HCT116 (cell line): Measurements from ENCODE around the gene WDR35. TPM values are rescaled to one million over a fixed set of nuclear protein-coding genes. Genes with fewer than 3 reads are reported as not detected.

ENCODE experiments used
- ATAC-seq: fragments of 200-7000 bp; cut with Tn5 transposase; 2 replicates; pipeline ENCODE4 v1.9.1; 2020; ENCODE audit warnings: mild to moderate bottlenecking, moderate library complexity
- BruUV-seq: library from RNA; stranded (reverse); fragments of 400-500 nt; replicated peaks from 2 replicates; lab custom pipeline; 2021; lab: Mats Ljungman, UMichigan
- CTCF ChIA-PET: fragments of 300-600 bp; sonication (Branson Sonifier 250); formaldehyde crosslinking; loops from one replicate; lab custom pipeline; 2021; ENCODE audit warnings: antibody characterized with exemption; lab: Charles Lee
- POLR2A ChIA-PET: fragments of 300-600, 350-600 bp; sonication (Branson Sonifier 250); formaldehyde crosslinking; loops from one replicate; lab custom pipeline; 2021; ENCODE audit warnings: antibody characterized with exemption; lab: Charles Lee
- RAD21 ChIA-PET, 2 experiments: fragments of 300-600 bp; sonication (Branson Sonifier 250); formaldehyde crosslinking; loops; one replicate each; lab custom pipeline; 2023; ENCODE audit warnings: low total read pairs in 2 of 2; ENCODE audit not compliant: uncharacterized antibody in 2 of 2, unreplicated experiment in 2 of 2, low non-redundant PET in 1 of 2; lab: Charles Lee
- DNase-seq: peaks from one replicate; pipeline ENCODE4 v3.0.0-alpha.2; 2010; ENCODE audit warnings: low read depth, low spot score
- H2AFZ ChIP-seq: fragments of 200-600 bp; shearing (Covaris generic), sonication (generic); 2 replicates; pipeline ENCODE4 v1.6.1; 2017; ENCODE audit warnings: low read depth, mixed run types, mixed read lengths, antibody characterized with exemption, low read length; ENCODE audit not compliant: poor library complexity, severe bottlenecking
- H3K27ac ChIP-seq: 2 replicates; pipeline ENCODE4 v1.5.1; 2012; ENCODE audit warnings: low read depth, low read length
- H3K27me3 ChIP-seq: fragments of 200-600 bp; sonication (generic); 2 replicates; pipeline ENCODE4 v1.6.1; 2016; ENCODE audit warnings: mixed run types, low read length, mixed read lengths; ENCODE audit not compliant: insufficient read depth
- H3K36me3 ChIP-seq, 2 experiments: fragments of 200-500 bp in 1 of 2; fragments of 200-600 bp in 1 of 2; sonication (Bioruptor generic) in 1 of 2; sonication (generic) in 1 of 2; 2 replicates each; pipeline versions ENCODE4 v1.5.1 to v1.6.1; 2014 to 2016; ENCODE audit warnings: low read length in 2 of 2, inconsistent platforms in 1 of 2, mixed read lengths in 1 of 2, mixed run types in 1 of 2; ENCODE audit not compliant: insufficient read depth in 2 of 2, control insufficient read depth in 1 of 2
- H3K4me1 ChIP-seq, 2 experiments: fragments of 200-600 bp in 1 of 2; sonication (generic) in 1 of 2; 2 replicates each; pipeline versions ENCODE4 v1.5.1 to v1.6.1; 2012 to 2017; ENCODE audit warnings: low read length in 2 of 2, inconsistent platforms in 1 of 2, mild to moderate bottlenecking in 1 of 2, mixed read lengths in 1 of 2, mixed run types in 1 of 2, moderate library complexity in 1 of 2; ENCODE audit not compliant: insufficient read depth in 2 of 2, control insufficient read depth in 1 of 2
- H3K4me2 ChIP-seq: fragments of 200-600 bp; sonication (generic); 2 replicates; pipeline ENCODE4 v1.6.1; 2017; ENCODE audit warnings: mixed run types, low read length, mixed read lengths
- H3K4me3 ChIP-seq, 2 experiments: fragments of 200-600 bp in 1 of 2; sonication (generic) in 1 of 2; replicated peaks in 1 of 2; 2 replicates each; pipeline ENCODE4 v1.5.1; 2011 to 2016; ENCODE audit warnings: low read length in 2 of 2, control low read depth in 1 of 2, low read depth in 1 of 2, mild to moderate bottlenecking in 1 of 2, mixed read lengths in 1 of 2, mixed run types in 1 of 2
- H3K79me2 ChIP-seq: fragments of 200-600 bp; sonication (generic); 2 replicates; pipeline ENCODE4 v1.6.1; 2017; ENCODE audit warnings: mild to moderate bottlenecking, mixed run types, low read length, moderate library complexity, mixed read lengths; ENCODE audit not compliant: insufficient read depth
- H3K9ac ChIP-seq: fragments of 200-600 bp; sonication (generic); 2 replicates; pipeline ENCODE4 v1.6.1; 2016; ENCODE audit warnings: low read length, mixed read lengths
- H3K9me2 ChIP-seq: fragments of 200-600 bp; sonication (generic), shearing (Covaris generic); 2 replicates; pipeline ENCODE4 v1.6.1; 2017; ENCODE audit warnings: mixed run types, mild to moderate bottlenecking, moderate library complexity; ENCODE audit not compliant: insufficient read depth
- H3K9me3 ChIP-seq, 2 experiments: fragments of 200-500 bp in 1 of 2; fragments of 200-600 bp in 1 of 2; sonication (Bioruptor generic) in 1 of 2; sonication (generic) in 1 of 2; 2 replicates each; pipeline ENCODE4 v1.6.1; 2014 to 2017; ENCODE audit warnings: low read length in 2 of 2, mixed read lengths in 2 of 2, inconsistent platforms in 1 of 2, low read depth in 1 of 2, mild to moderate bottlenecking in 1 of 2, mixed run types in 1 of 2, moderate library complexity in 1 of 2; ENCODE audit not compliant: control insufficient read depth in 1 of 2, insufficient read depth in 1 of 2
- H4K20me1 ChIP-seq: fragments of 200-600 bp; sonication (generic), shearing (Covaris generic); 2 replicates; pipeline ENCODE4 v1.6.1; 2017; ENCODE audit warnings: mixed run types, mild to moderate bottlenecking, moderate library complexity; ENCODE audit not compliant: insufficient read depth
- ATF3 ChIP-seq: IDR thresholded peaks from 2 replicates; pipeline ENCODE4 v1.6.1; 2012
- CBX3 ChIP-seq: IDR thresholded peaks from 2 replicates; pipeline ENCODE4 v1.6.1; 2012; ENCODE audit warnings: low read depth
- CEBPB ChIP-seq: IDR thresholded peaks from 2 replicates; pipeline ENCODE4 v1.6.1; 2012; ENCODE audit warnings: low read depth
- CTCF ChIP-seq, 3 experiments: fragments of 200-600 bp in 1 of 3; sonication (generic) in 1 of 3; IDR thresholded peaks in 2 of 3; conservative IDR thresholded peaks in 1 of 3; 2 replicates each; pipeline ENCODE4 v1.5.1; 2012 to 2017; ENCODE audit warnings: low read depth in 2 of 3, low read length in 2 of 3, antibody characterized with exemption in 1 of 3, borderline replicate concordance in 1 of 3, control low read depth in 1 of 3, mild to moderate bottlenecking in 1 of 3, mixed read lengths in 1 of 3, mixed run types in 1 of 3, moderate library complexity in 1 of 3; ENCODE audit not compliant: insufficient read depth in 1 of 3
- EGR1 ChIP-seq: IDR thresholded peaks from 2 replicates; pipeline ENCODE4 v1.6.1; 2012; ENCODE audit warnings: low read depth
- EZH2 ChIP-seq: fragments of 200-600 bp; sonication (generic); IDR thresholded peaks from 2 replicates; pipeline ENCODE4 v1.6.1; 2017; ENCODE audit warnings: antibody characterized with exemption, mixed run types
- FOSL1 ChIP-seq: IDR thresholded peaks from 2 replicates; pipeline ENCODE4 v1.6.1; 2012; ENCODE audit warnings: low read depth
- JUND ChIP-seq: IDR thresholded peaks from 2 replicates; pipeline ENCODE4 v1.6.1; 2012
- POLR2A ChIP-seq: IDR thresholded peaks from 2 replicates; pipeline ENCODE4 v1.7.0; 2011; ENCODE audit warnings: borderline replicate concordance; ENCODE audit not compliant: insufficient read depth, insufficient read length; ENCODE audit errors: extremely low read depth
- POLR2AphosphoS5 ChIP-seq: IDR thresholded peaks from 2 replicates; pipeline ENCODE4 v1.6.1; 2011; ENCODE audit warnings: mild to moderate bottlenecking, low read depth, low read length, moderate library complexity
- RAD21 ChIP-seq: IDR thresholded peaks from 2 replicates; pipeline ENCODE4 v1.6.1; 2012; ENCODE audit warnings: low read depth, mild to moderate bottlenecking
- REST ChIP-seq: IDR thresholded peaks from 2 replicates; pipeline ENCODE4 v1.6.1; 2012; ENCODE audit warnings: low read depth
- SIN3A ChIP-seq: IDR thresholded peaks from 2 replicates; pipeline ENCODE4 v1.6.1; 2012; ENCODE audit warnings: low read depth
- SP1 ChIP-seq: IDR thresholded peaks from 2 replicates; pipeline ENCODE4 v1.6.1; 2012; ENCODE audit warnings: low read depth
- SRF ChIP-seq: IDR thresholded peaks from 2 replicates; pipeline ENCODE4 v1.6.1; 2012; ENCODE audit warnings: low read depth
- TCF7L2 ChIP-seq: IDR thresholded peaks from 2 replicates; pipeline ENCODE4 v1.7.0; 2011; ENCODE audit warnings: borderline replicate concordance, inconsistent platforms; ENCODE audit not compliant: insufficient read depth, insufficient read length; ENCODE audit errors: extremely low read depth
- YY1 ChIP-seq: IDR thresholded peaks from 2 replicates; pipeline ENCODE4 v1.6.1; 2011; ENCODE audit warnings: low read length, low read depth, moderate library complexity, mild to moderate bottlenecking; ENCODE audit not compliant: insufficient replicate concordance; ENCODE audit errors: extremely low read depth
- ZBTB33 ChIP-seq: IDR thresholded peaks from 2 replicates; pipeline ENCODE4 v1.6.1; 2011; ENCODE audit warnings: mild to moderate bottlenecking, low read length, moderate library complexity; ENCODE audit not compliant: insufficient replicate concordance; ENCODE audit errors: extremely low read depth
- ZFX ChIP-seq: fragments of 450-650 bp; IDR thresholded peaks from 2 replicates; pipeline ENCODE4 v1.6.1; 2017
- intact Hi-C: fragments of 100-400 bp; cut with micrococcal nuclease; formaldehyde crosslinking; loops from 2 replicates; pipeline ENCODE4 v1.10.0; 2022
- total RNA-seq: library from RNA; stranded (reverse); gene quantifications from one replicate; pipeline ENCODE4 v1.2.1, GENCODE V29; 2021; ENCODE audit not compliant: unreplicated experiment

The WDR35 gene
- total RNA-seq, 1 experiment from 2014 or later = 9.6 TPM

GRCh38 chr2:19872302-19872701 lies 117.6 kb downstream of the WDR35 start:
- no peak for ATAC-seq
- Histone ChIP-seq H3K79me2 (no peaks in the 10 kb centered on the region), H4K20me1 (no peaks in the 10 kb centered on the region), H3K27me3 (no peaks in the 10 kb centered on the region), H3K4me2 (no peak overlapping the region), H3K9ac (no peak overlapping the region), H3K4me3 (no peak overlapping the region), H2AFZ (no peak overlapping the region), H3K4me1 (no peaks in the 10 kb centered on the region), H3K27ac (no peak overlapping the region), H3K36me3 (no peaks in the 10 kb centered on the region), H3K9me2 (no peaks in the 10 kb centered on the region), H3K9me3 (no peaks in the 10 kb centered on the region)
- ChIA-PET POLR2A (no interaction called here), RAD21 (no interaction called here)
- intact Hi-C loops = no loop called here
- BruUV-seq = no TSS peak
- TF ChIP-seq FOSL1 = no peak
- no peak for TF ChIP-seq CBX3
- TF ChIP-seq EZH2 = no peak
- TF ChIP-seq TCF7L2 = no peak
- TF ChIP-seq ZBTB33 = no peak
- no peak for TF ChIP-seq POLR2AphosphoS5
- no peak for TF ChIP-seq CEBPB
- TF ChIP-seq CTCF (IDR thresholded peaks at IDR 0.05 in 2 of 3, conservative IDR thresholded peaks at IDR 0.05 in 1 of 3; ENCODE audit: borderline replicate concordance in 1 of 3, insufficient read depth in 1 of 3, low read depth in 2 of 3, low read length in 2 of 3) = no peak
- TF ChIP-seq SP1 = no peak
- no peak for TF ChIP-seq EGR1
- no peak for TF ChIP-seq SIN3A
- no peak for TF ChIP-seq RAD21
- no peak for TF ChIP-seq ZFX
- TF ChIP-seq SRF = no peak
- TF ChIP-seq POLR2A = no peak
- no peak for TF ChIP-seq JUND
- no peak for TF ChIP-seq ATF3
- TF ChIP-seq REST = no peak
- TF ChIP-seq YY1 = no peak
- TF ChIP-seq, all 23 proteins: peak for 0
- no peak for DNase-seq
- CTCF ChIA-PET = no interaction called here
